Measurements from ENCODE around the gene HABP2. TPM values are rescaled to one million over a fixed set of nuclear protein-coding genes. Genes with fewer than 3 reads are reported as not detected.

Gene HABP2
- total and polyA plus RNA-seq, 2 experiments from 2014 or later: not detected

- H3K27me3 Mint-ChIP-seq (ENCODE audit: insufficient read depth, low read depth, poor library complexity): peaks cover 4% of the 10 kb centered on the region
- peaks cover 7% of the 10 kb centered on the region for H3K9me3 Mint-ChIP-seq
- Histone ChIP-seq H3K27me3 (ENCODE audit: insufficient read depth) (no peaks in the 10 kb centered on the region), H3K4me1 (ENCODE audit: insufficient read depth) (no peaks in the 10 kb centered on the region), H3K4me3 (no peak overlapping the region), H2AFZ (no peak overlapping the region), H4K20me1 (replicated peaks; ENCODE audit: insufficient read depth) (no peaks in the 10 kb centered on the region), H3K27ac (ENCODE audit: low read depth) (no peak overlapping the region), H3K9me2 (ENCODE audit: insufficient read depth) (no peaks in the 10 kb centered on the region), H3K79me2 (replicated peaks; ENCODE audit: insufficient read depth) (no peaks in the 10 kb centered on the region), H3F3A (replicated peaks; ENCODE audit: low read depth) (no peaks in the 10 kb centered on the region), H3K36me3 (ENCODE audit: insufficient read depth) (no peaks in the 10 kb centered on the region), H3K4me2 (no peak overlapping the region)
- H3K4me1 Mint-ChIP-seq: no peaks in the 10 kb centered on the region
- TF ChIP-seq EZH2phosphoT487 (IDR thresholded peaks at IDR 0.05; ENCODE audit: unreplicated experiment): no peak
- no peak for TF ChIP-seq JUNB (IDR thresholded peaks at IDR 0.05; ENCODE audit: unreplicated experiment)
- no peak for TF ChIP-seq CREB1 (CRISPR knock-in tag; IDR thresholded peaks at IDR 0.05; ENCODE audit: low read depth)
- TF ChIP-seq CTCF (conservative IDR thresholded peaks at IDR 0.05; ENCODE audit: low read depth in 2 of 2): no peak
- no peak for TF ChIP-seq POLR2AphosphoS5 (IDR thresholded peaks at IDR 0.05; ENCODE audit: low read depth)
- ATAC-seq: no peak
- DNase-seq (ENCODE audit: low spot score): no peak
- no peak overlapping the region for H3K27ac Mint-ChIP-seq
- H3K4me3 Mint-ChIP-seq: no peak overlapping the region
- H3K36me3 Mint-ChIP-seq (ENCODE audit: low read depth): no peaks in the 10 kb centered on the region; the same call in 1 of the 3 replicates
Measured at GRCh38 chr10:113515161-113515560, 37.7 kb upstream of the HABP2 start.

- no peak overlapping the region for H3K4me2 ChIP-seq
- DNase-seq (ENCODE audit: low spot score): no peak
- H2AFZ ChIP-seq: no peak overlapping the region
- H3K79me2 ChIP-seq (replicated peaks; ENCODE audit: insufficient read depth): no peaks in the 10 kb centered on the region
- H3K27ac ChIP-seq (ENCODE audit: low read depth): no peak overlapping the region
- H3K27me3 ChIP-seq (ENCODE audit: insufficient read depth): no peaks in the 10 kb centered on the region
- Mint-ChIP-seq H3K36me3 (ENCODE audit: low read depth) (no peaks in the 10 kb centered on the region; the same call in 1 of the 3 replicates), H3K9me3 (peaks cover 7% of the 10 kb centered on the region), H3K4me1 (no peaks in the 10 kb centered on the region), H3K27ac (no peak overlapping the region), H3K27me3 (ENCODE audit: insufficient read depth, low read depth, poor library complexity) (peaks cover 4% of the 10 kb centered on the region), H3K4me3 (no peak overlapping the region)
- ATAC-seq: no peak
- TF ChIP-seq REST (IDR thresholded peaks at IDR 0.05; ENCODE audit: unreplicated experiment): no peak
- no peak for TF ChIP-seq EZH2phosphoT487 (IDR thresholded peaks at IDR 0.05; ENCODE audit: unreplicated experiment)
- TF ChIP-seq STAT1 (IDR thresholded peaks at IDR 0.05; ENCODE audit: unreplicated experiment): no peak
- TF ChIP-seq ZNF331 (CRISPR knock-in tag; IDR thresholded peaks at IDR 0.05; ENCODE audit: low read depth): no peak
- TF ChIP-seq CTCF (conservative IDR thresholded peaks at IDR 0.05; ENCODE audit: low read depth in 2 of 2): no peak
- no peak for TF ChIP-seq JUNB (IDR thresholded peaks at IDR 0.05; ENCODE audit: unreplicated experiment)
- TF ChIP-seq EZH2 (IDR thresholded peaks at IDR 0.05; ENCODE audit: low read depth, unreplicated experiment): no peak
- H4K20me1 ChIP-seq (replicated peaks; ENCODE audit: insufficient read depth): no peaks in the 10 kb centered on the region
- no peaks in the 10 kb centered on the region for H3K9me2 ChIP-seq (ENCODE audit: insufficient read depth)
- H3F3A ChIP-seq (replicated peaks; ENCODE audit: low read depth): no peaks in the 10 kb centered on the region
- no peaks in the 10 kb centered on the region for H3K4me1 ChIP-seq (ENCODE audit: insufficient read depth)
- no peak overlapping the region for H3K4me3 ChIP-seq
- no peaks in the 10 kb centered on the region for H3K36me3 ChIP-seq (ENCODE audit: insufficient read depth)
Measured at GRCh38 chr10:113515601-113516000, 37.3 kb upstream of the HABP2 start.

All from GM23338 (cell line).